ENCODE data around the gene MFAP3L.

GRCh38 chr4:170059421-170059820 is 33.2 kb upstream of the MFAP3L start:
- no peak for TF ChIP-seq OSR1 (CRISPR knock-in tag; IDR thresholded peaks at IDR 0.05)
- no peak for TF ChIP-seq RARB (CRISPR knock-in tag; IDR thresholded peaks at IDR 0.05)
- TF ChIP-seq POU6F1 (CRISPR knock-in tag; IDR thresholded peaks at IDR 0.05; ENCODE audit: borderline replicate concordance, low read depth), result no peak
- no peak for TF ChIP-seq CREB5 (CRISPR knock-in tag; IDR thresholded peaks at IDR 0.05; ENCODE audit: low read depth)
- no peak for TF ChIP-seq PATZ1 (CRISPR knock-in tag; IDR thresholded peaks at IDR 0.05; ENCODE audit: borderline replicate concordance)
- no peak for TF ChIP-seq TOX (CRISPR knock-in tag; IDR thresholded peaks at IDR 0.05; ENCODE audit: borderline replicate concordance)
- no peak for TF ChIP-seq ZFP3 (CRISPR knock-in tag; IDR thresholded peaks at IDR 0.05)
- no peak for TF ChIP-seq ZFP30 (CRISPR knock-in tag; IDR thresholded peaks at IDR 0.05)
